Measurements from ENCODE around the gene RIN3. TPM values are rescaled to one million over a fixed set of nuclear protein-coding genes. Genes with fewer than 3 reads are reported as not detected.

RIN3 gene
- total RNA-seq, 1 donor from 2014 or later, result 28.0 TPM

GRCh38 chr14:92480856-92481255 is 32.7 kb upstream of the RIN3 start:
- Mint-ChIP-seq H3K27me3 (ENCODE audit: low read depth, unreplicated experiment) (peaks cover 13% of the 10 kb centered on the region), H3K9me3 (ENCODE audit: unreplicated experiment) (peaks cover 1% of the 10 kb centered on the region), H3K4me3 (ENCODE audit: unreplicated experiment) (no peak overlapping the region), H3K27ac (ENCODE audit: unreplicated experiment) (no peak overlapping the region), H3K4me1 (ENCODE audit: low read depth, unreplicated experiment) (peaks cover 5% of the 10 kb centered on the region), H3K36me3 (ENCODE audit: low read depth, unreplicated experiment) (no peaks in the 10 kb centered on the region)
- TF ChIP-seq EZH2 (IDR thresholded peaks at IDR 0.05; ENCODE audit: insufficient read depth, low read length), result no peak
- TF ChIP-seq, protein P1, sequence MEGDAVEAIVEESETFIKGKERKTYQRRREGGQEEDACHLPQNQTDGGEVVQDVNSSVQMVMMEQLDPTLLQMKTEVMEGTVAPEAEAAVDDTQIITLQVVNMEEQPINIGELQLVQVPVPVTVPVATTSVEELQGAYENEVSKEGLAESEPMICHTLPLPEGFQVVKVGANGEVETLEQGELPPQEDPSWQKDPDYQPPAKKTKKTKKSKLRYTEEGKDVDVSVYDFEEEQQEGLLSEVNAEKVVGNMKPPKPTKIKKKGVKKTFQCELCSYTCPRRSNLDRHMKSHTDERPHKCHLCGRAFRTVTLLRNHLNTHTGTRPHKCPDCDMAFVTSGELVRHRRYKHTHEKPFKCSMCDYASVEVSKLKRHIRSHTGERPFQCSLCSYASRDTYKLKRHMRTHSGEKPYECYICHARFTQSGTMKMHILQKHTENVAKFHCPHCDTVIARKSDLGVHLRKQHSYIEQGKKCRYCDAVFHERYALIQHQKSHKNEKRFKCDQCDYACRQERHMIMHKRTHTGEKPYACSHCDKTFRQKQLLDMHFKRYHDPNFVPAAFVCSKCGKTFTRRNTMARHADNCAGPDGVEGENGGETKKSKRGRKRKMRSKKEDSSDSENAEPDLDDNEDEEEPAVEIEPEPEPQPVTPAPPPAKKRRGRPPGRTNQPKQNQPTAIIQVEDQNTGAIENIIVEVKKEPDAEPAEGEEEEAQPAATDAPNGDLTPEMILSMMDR (IDR thresholded peaks at IDR 0.05; ENCODE audit: insufficient read depth, low read depth, low read length), result no peak
- Histone ChIP-seq H3K4me2 (ENCODE audit: low read length) (no peak overlapping the region), H3K4me1 (ENCODE audit: insufficient read depth, low read length) (peaks cover 4% of the 10 kb centered on the region), H2AFZ (ENCODE audit: low read depth, low read length) (no peak overlapping the region), H3K27ac (ENCODE audit: low read depth, low read length) (no peak overlapping the region), H3K4me3 (ENCODE audit: insufficient read depth, low read depth, low read length) (no peak overlapping the region), H3K9ac (ENCODE audit: low read length) (no peak overlapping the region), H3K36me3 (ENCODE audit: insufficient read depth, low read length) (no peaks in the 10 kb centered on the region), H4K20me1 (ENCODE audit: insufficient read depth, low read length) (no peaks in the 10 kb centered on the region), H3K9me3 (ENCODE audit: insufficient read depth, low read depth, low read length) (no peaks in the 10 kb centered on the region), H3K79me2 (ENCODE audit: insufficient read depth, low read length) (no peaks in the 10 kb centered on the region), H3K27me3 (ENCODE audit: insufficient read depth, low read length) (peaks cover 8% of the 10 kb centered on the region)
- FAIRE-seq, result no peak
- DNase-seq (ENCODE audit: low read depth), result no peak

- Histone ChIP-seq H2AFZ (ENCODE audit: low read depth, low read length) (no peak overlapping the region), H3K27me3 (ENCODE audit: insufficient read depth, low read length) (peaks cover 8% of the 10 kb centered on the region), H3K9me3 (ENCODE audit: insufficient read depth, low read depth, low read length) (no peaks in the 10 kb centered on the region), H3K4me3 (ENCODE audit: insufficient read depth, low read depth, low read length) (no peak overlapping the region), H3K9ac (ENCODE audit: low read length) (no peak overlapping the region), H3K4me1 (ENCODE audit: insufficient read depth, low read length) (peaks cover 4% of the 10 kb centered on the region), H4K20me1 (ENCODE audit: insufficient read depth, low read length) (no peaks in the 10 kb centered on the region), H3K27ac (ENCODE audit: low read depth, low read length) (no peak overlapping the region), H3K79me2 (ENCODE audit: insufficient read depth, low read length) (no peaks in the 10 kb centered on the region), H3K4me2 (ENCODE audit: low read length) (no peak overlapping the region), H3K36me3 (ENCODE audit: insufficient read depth, low read length) (no peaks in the 10 kb centered on the region)
- Mint-ChIP-seq H3K4me3 (ENCODE audit: unreplicated experiment) (no peak overlapping the region), H3K4me1 (ENCODE audit: low read depth, unreplicated experiment) (peaks cover 5% of the 10 kb centered on the region), H3K27ac (ENCODE audit: unreplicated experiment) (no peak overlapping the region), H3K27me3 (ENCODE audit: low read depth, unreplicated experiment) (peaks cover 13% of the 10 kb centered on the region), H3K9me3 (ENCODE audit: unreplicated experiment) (peaks cover 1% of the 10 kb centered on the region), H3K36me3 (ENCODE audit: low read depth, unreplicated experiment) (no peaks in the 10 kb centered on the region)
- FAIRE-seq (no peak), DNase-seq (ENCODE audit: low read depth) (peak; percentile 61)
- no peak for TF ChIP-seq EZH2 (IDR thresholded peaks at IDR 0.05; ENCODE audit: insufficient read depth, low read length)
- TF ChIP-seq, protein P1 (IDR thresholded peaks at IDR 0.05; ENCODE audit: insufficient read depth, low read depth, low read length), result peak; percentile 15
Observed at GRCh38 chr14:92481386-92481785, 32.2 kb upstream of the RIN3 start.

DNA sequence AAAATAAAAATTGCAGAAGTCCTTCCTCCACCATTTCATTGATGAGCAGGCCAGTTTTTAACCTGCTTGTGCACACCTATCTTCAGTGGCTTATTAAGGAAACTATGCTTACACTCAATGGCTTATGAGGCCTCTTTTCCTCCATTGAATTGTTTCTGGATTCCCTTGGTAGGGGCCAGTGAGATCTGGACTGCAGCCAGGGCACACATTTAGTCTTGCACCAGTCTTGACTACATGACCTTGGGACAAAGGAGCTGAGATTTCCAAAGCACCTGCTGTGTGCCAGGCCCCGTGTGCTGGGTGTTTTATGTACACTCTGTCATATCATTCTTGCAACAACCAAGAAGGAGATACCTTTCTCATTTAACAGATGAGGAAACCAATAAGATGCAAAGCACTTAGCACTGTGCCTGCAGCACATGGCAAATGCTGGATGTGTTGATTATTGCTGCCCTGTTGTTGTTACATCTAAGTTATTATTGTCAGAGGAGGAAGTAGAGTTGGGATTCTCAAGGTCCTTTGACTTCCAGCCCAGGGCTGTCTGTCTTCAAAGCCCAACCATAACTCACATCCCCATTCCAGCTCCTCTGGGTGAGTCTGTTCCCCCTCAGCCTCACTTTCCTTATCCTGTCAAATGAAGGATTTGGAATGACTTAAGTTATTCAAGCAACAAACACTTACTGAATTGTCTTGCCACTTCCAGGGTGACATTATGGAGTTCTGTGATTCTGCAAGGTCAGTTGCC is 31.6 kb upstream of the RIN3 start:
- peaks cover 8% of the 10 kb centered on the region for H3K27me3 ChIP-seq (ENCODE audit: insufficient read depth, low read length)
- no peaks in the 10 kb centered on the region for H3K36me3 ChIP-seq (ENCODE audit: insufficient read depth, low read length)
- no peak overlapping the region for H3K4me3 ChIP-seq (ENCODE audit: insufficient read depth, low read depth, low read length)
- no peaks in the 10 kb centered on the region for H3K9me3 ChIP-seq (ENCODE audit: insufficient read depth, low read depth, low read length)
- no peak overlapping the region for H3K9ac ChIP-seq (ENCODE audit: low read length)
- FAIRE-seq, result no peak
- no peak overlapping the region for H3K4me2 ChIP-seq (ENCODE audit: low read length)
- Mint-ChIP-seq H3K4me3 (ENCODE audit: unreplicated experiment) (no peak overlapping the region), H3K27ac (ENCODE audit: unreplicated experiment) (no peak overlapping the region), H3K4me1 (ENCODE audit: low read depth, unreplicated experiment) (peaks cover 7% of the 10 kb centered on the region), H3K9me3 (ENCODE audit: unreplicated experiment) (peaks cover 1% of the 10 kb centered on the region), H3K27me3 (ENCODE audit: low read depth, unreplicated experiment) (peaks cover 13% of the 10 kb centered on the region), H3K36me3 (ENCODE audit: low read depth, unreplicated experiment) (no peaks in the 10 kb centered on the region)
- DNase-seq (ENCODE audit: low read depth), result no peak
- no peak overlapping the region for H3K27ac ChIP-seq (ENCODE audit: low read depth, low read length)
- H3K79me2 ChIP-seq (ENCODE audit: insufficient read depth, low read length), result no peaks in the 10 kb centered on the region
- H3K4me1 ChIP-seq (ENCODE audit: insufficient read depth, low read length), result peaks cover 4% of the 10 kb centered on the region
- TF ChIP-seq EZH2 (IDR thresholded peaks at IDR 0.05; ENCODE audit: insufficient read depth, low read length), result no peak
- TF ChIP-seq, protein P1 (IDR thresholded peaks at IDR 0.05; ENCODE audit: insufficient read depth, low read depth, low read length), result no peak
- H4K20me1 ChIP-seq (ENCODE audit: insufficient read depth, low read length), result no peaks in the 10 kb centered on the region
- no peak overlapping the region for H2AFZ ChIP-seq (ENCODE audit: low read depth, low read length)

Measured in astrocyte (in vitro differentiated cells and primary cell).